ENCODE results near the gene TMC1.
A peak's percentile ranks its signal among the peaks of the same experiment; 100 is the strongest.

Gene TMC1

DNA sequence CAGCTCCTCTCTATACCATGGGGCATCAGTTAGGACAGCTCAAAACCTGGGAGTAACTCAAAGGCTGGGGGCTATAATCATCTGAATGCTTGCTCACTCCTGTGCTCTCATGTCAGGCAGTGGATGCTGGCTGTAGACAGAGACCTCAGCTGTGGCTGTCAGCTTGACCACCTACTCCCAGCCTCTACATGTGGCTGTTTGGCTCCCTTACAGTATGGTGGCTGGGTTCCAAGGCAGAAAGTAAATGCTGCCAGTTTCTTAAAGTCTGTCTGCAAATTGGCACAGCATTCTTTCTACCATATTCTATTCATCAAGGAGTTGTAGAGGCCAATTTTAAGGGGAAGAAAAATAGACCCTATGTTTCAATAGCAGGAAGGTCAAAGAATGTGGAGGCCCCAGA, 66.9 kb downstream of the TMC1 start:
- peak; percentile 82 for DNase-seq (ENCODE audit: low read depth)
- TF ChIP-seq, protein P1, sequence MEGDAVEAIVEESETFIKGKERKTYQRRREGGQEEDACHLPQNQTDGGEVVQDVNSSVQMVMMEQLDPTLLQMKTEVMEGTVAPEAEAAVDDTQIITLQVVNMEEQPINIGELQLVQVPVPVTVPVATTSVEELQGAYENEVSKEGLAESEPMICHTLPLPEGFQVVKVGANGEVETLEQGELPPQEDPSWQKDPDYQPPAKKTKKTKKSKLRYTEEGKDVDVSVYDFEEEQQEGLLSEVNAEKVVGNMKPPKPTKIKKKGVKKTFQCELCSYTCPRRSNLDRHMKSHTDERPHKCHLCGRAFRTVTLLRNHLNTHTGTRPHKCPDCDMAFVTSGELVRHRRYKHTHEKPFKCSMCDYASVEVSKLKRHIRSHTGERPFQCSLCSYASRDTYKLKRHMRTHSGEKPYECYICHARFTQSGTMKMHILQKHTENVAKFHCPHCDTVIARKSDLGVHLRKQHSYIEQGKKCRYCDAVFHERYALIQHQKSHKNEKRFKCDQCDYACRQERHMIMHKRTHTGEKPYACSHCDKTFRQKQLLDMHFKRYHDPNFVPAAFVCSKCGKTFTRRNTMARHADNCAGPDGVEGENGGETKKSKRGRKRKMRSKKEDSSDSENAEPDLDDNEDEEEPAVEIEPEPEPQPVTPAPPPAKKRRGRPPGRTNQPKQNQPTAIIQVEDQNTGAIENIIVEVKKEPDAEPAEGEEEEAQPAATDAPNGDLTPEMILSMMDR (conservative IDR thresholded peaks at IDR 0.05; ENCODE audit: low read length) = no peak
- no peak overlapping the region for H3K4me3 ChIP-seq (ENCODE audit: low read length)

DNA sequence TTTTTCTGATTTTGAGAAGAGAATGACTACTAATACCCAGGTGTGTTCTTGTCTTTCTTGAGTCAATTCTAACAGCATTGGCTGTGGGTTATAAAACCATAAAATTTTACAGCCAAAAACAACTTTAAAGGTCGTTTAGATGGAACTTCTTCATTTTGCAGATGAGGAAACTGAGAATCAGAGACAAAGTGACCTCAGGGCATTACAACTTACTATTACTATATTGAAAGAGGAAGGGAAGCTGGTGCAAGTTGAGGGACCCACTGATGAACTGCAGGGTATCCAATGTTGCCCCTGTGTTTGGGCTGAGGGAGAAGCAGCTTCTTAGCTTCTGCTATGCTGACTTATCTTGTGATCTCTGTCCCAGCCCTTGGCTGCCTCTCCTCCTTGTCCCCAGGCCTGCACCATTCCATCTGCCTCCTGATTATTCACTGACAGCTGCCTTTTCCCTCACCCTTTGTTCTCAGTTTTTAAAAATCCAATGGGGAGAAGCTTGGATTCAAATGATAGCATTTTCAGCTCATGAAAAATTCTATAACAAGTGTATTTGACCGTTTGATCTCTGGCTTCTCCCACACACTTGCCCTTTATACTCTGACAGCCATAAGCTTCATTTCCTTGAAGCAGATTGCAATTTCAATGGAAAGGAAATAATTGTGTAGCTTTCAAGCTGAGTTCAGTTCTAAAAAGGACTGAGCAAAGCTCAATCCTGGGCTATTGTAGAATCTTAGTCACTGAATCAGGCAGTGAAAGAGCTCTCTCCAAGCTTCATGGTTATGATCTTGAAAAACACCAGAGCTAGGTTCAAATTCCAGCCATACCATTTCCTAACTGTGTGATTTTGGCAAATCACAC, 68.5 kb downstream of the TMC1 start:
- TF ChIP-seq, protein P1 (conservative IDR thresholded peaks at IDR 0.05; ENCODE audit: low read length) = no peak
- DNase-seq (ENCODE audit: low read depth) = peak; percentile 54

DNA sequence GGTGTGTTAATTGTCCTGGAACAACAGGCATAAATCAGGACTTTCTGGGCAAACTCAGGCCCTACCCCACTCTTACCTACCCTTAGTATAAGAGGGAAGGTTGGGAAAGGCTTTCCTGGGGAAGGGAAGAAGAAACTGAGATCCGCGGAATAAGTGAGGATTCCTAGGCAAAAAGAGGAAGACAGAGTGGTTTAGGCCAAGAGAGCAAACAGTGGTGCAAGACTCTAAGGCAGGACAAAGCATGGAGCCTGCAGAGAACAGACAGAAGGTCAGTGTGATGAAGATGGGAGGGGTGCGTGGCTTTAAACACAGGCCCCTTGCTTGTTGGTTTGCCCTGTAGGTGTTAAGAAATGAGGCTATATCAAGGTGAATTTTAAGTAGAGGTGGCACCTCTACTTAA, 69.4 kb downstream of the TMC1 start:
- no peak overlapping the region for H3K4me3 ChIP-seq (ENCODE audit: low read length)
- DNase-seq (ENCODE audit: low read depth) = no peak
- TF ChIP-seq, protein P1 (conservative IDR thresholded peaks at IDR 0.05; ENCODE audit: low read length) = no peak

More for the DNA sequence above, 68.5 kb downstream of the TMC1 start:
- no peak overlapping the region for H3K4me3 ChIP-seq (ENCODE audit: low read length)

DNA sequence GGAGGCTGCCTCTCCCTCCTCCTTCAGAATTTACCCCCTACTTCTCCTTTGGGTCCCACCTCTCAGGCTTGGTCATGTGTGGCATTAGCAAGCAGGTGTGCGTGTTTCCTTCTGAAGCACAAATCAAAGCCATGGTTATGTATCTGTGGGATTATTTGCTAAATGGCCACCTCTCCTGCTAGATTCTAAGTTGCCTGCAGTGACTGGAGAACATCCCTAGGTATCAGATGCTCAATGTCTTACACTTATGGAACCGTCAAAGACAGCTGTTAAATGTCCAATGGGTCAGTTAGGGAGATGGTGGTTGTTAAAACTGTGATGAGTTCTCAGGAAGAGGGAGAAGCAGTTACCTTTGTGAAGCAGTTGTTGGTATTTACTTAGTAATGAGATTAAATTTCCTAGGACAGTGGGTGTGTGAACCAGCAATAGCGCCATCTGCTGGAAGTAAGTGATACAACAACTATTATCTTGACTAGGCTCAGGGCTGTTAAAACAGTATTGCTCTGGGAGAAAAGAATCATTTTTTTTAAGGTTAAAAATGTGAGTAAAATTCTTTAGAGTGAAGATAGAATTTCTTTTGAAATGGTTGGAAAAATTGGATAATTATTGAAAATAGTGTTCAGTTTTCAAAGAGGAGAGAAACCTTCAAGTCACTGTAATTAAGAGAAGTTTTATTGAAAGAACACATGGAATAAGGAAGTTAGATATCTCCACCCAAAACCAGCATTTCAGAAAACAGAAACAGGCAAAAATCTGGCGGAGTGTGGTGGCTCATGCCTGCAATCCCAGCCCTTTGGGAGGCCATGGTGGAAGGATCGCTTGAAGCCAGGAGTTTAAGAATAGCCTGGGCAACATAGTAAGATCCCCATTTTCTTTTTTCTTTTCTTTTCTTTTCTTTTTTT, 71.3 kb downstream of the TMC1 start:
- DNase-seq (ENCODE audit: low read depth) = peak; percentile 73
- TF ChIP-seq, protein P1 (conservative IDR thresholded peaks at IDR 0.05; ENCODE audit: low read length) = peak; percentile 79

DNA sequence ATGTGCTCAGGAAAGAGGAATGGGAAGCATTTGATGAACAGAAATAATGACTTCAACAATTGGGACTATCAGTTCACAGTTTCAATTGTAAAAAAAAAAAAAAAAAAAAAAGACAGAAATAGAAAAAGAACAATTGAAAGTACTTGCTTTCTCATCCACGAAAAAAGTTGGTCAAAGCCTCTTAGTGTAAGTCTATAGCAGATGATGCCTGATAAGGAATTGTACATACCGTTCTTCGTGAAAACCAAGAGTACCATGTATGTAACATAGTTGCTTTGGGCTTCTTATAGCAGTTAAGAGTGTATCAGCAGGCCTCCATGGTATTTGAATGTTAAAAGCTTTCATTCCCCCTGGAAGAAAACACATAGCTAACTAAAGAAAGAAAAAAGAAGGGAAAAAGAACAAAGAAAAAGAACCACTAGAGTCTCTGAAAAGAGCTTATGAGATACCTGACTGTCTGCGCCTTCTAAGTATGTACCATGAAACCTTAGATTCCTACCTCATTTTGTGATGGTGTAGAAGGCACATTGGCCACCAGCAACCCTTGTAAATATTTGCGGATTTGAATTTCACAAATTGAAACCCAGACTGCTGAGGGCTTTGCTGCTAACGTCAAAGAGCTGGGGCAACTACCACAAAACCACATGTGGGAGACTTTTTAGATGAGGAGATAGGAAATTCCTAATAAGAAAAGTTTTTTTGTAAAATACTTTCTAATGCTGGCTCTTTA, 75.2 kb downstream of the TMC1 start:
- TF ChIP-seq, protein P1 (conservative IDR thresholded peaks at IDR 0.05; ENCODE audit: low read length) = no peak
- H3K4me3 ChIP-seq (ENCODE audit: low read length) = no peak overlapping the region
- peak; percentile 33 for DNase-seq (ENCODE audit: low read depth)

More for the DNA sequence above, 71.3 kb downstream of the TMC1 start:
- H3K4me3 ChIP-seq (ENCODE audit: low read length) = no peak overlapping the region

DNA sequence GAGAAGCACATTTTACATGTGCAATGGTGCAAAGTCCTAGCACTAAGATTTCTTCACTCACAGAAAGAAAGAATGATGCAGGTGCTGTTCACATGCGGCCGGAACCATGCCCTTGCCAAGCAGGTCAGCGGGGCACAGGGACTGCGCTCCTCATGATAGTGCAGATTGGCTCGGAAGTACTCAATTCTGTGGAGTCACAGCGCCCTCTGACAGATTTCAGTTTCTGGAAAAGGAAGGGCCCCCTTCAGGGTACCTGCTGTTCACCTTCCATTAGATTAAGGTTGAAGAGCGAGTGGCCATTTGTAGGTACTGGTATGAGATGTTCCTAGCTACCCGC, 75.7 kb downstream of the TMC1 start:
- TF ChIP-seq, protein P1 (conservative IDR thresholded peaks at IDR 0.05; ENCODE audit: low read length) = no peak
- H3K4me3 ChIP-seq (ENCODE audit: low read length) = no peak overlapping the region
- no peak for DNase-seq (ENCODE audit: low read depth)
